Measurements from ENCODE around the gene SLC35F4. TPM values are rescaled to one million over a fixed set of nuclear protein-coding genes. Genes with fewer than 3 reads are reported as not detected.

Gene SLC35F4
- total RNA-seq, 1 experiment from 2014 or later = not detected

- no TSS peak for BruUV-seq (replicated peaks)
Observed at GRCh38 chr14:57583396-57583795, 282.5 kb downstream of the SLC35F4 start.

GRCh38 chr14:57582746-57583145 lies 283.1 kb downstream of the SLC35F4 start:
- TF ChIP-seq, protein P1, sequence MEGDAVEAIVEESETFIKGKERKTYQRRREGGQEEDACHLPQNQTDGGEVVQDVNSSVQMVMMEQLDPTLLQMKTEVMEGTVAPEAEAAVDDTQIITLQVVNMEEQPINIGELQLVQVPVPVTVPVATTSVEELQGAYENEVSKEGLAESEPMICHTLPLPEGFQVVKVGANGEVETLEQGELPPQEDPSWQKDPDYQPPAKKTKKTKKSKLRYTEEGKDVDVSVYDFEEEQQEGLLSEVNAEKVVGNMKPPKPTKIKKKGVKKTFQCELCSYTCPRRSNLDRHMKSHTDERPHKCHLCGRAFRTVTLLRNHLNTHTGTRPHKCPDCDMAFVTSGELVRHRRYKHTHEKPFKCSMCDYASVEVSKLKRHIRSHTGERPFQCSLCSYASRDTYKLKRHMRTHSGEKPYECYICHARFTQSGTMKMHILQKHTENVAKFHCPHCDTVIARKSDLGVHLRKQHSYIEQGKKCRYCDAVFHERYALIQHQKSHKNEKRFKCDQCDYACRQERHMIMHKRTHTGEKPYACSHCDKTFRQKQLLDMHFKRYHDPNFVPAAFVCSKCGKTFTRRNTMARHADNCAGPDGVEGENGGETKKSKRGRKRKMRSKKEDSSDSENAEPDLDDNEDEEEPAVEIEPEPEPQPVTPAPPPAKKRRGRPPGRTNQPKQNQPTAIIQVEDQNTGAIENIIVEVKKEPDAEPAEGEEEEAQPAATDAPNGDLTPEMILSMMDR (IDR thresholded peaks at IDR 0.05; ENCODE audit: insufficient read depth in 1 of 2, low read depth in 1 of 2, low read length in 1 of 2, severe bottlenecking in 1 of 2, unreplicated experiment in 1 of 2) = no peak
- Histone ChIP-seq H3K4me1 (no peaks in the 10 kb centered on the region), H3K36me3 (ENCODE audit: control insufficient read depth, insufficient read depth, low read length) (no peaks in the 10 kb centered on the region), H3K27me3 (replicated peaks; ENCODE audit: control insufficient read depth, insufficient read depth, low read length) (peaks cover 2% of the 10 kb centered on the region), H3K4me3 (ENCODE audit: low read depth, low read length) (no peak overlapping the region), H3K9me3 (no peaks in the 10 kb centered on the region)
- BruUV-seq (replicated peaks) = no TSS peak
- intact Hi-C loops (cut with micrococcal nuclease; ENCODE audit: unreplicated experiment) = no loop called here
- Mint-ChIP-seq H3K36me3 (ENCODE audit: insufficient read depth, unreplicated experiment) (no peaks in the 10 kb centered on the region), H3K4me1 (ENCODE audit: low read depth, unreplicated experiment) (no peaks in the 10 kb centered on the region), H3K9me3 (ENCODE audit: unreplicated experiment) (no peaks in the 10 kb centered on the region), H3K27me3 (ENCODE audit: insufficient read depth, unreplicated experiment) (no peaks in the 10 kb centered on the region), H3K4me3 (ENCODE audit: unreplicated experiment) (no peak overlapping the region), H3K27ac (ENCODE audit: unreplicated experiment) (no peak overlapping the region)
- ChIA-PET CTCF (no interaction called here), POLR2A (no interaction called here)
- no peak for DNase-seq

More at GRCh38 chr14:57583396-57583795, 282.5 kb downstream of the SLC35F4 start:
- Histone ChIP-seq H3K9me3 (no peaks in the 10 kb centered on the region), H3K4me1 (no peaks in the 10 kb centered on the region), H3K27me3 (replicated peaks; ENCODE audit: control insufficient read depth, insufficient read depth, low read length) (peaks cover 2% of the 10 kb centered on the region), H3K36me3 (ENCODE audit: control insufficient read depth, insufficient read depth, low read length) (no peaks in the 10 kb centered on the region), H3K4me3 (ENCODE audit: low read depth, low read length) (no peak overlapping the region)
- Mint-ChIP-seq H3K9me3 (ENCODE audit: unreplicated experiment) (no peaks in the 10 kb centered on the region), H3K4me3 (ENCODE audit: unreplicated experiment) (no peak overlapping the region), H3K27me3 (ENCODE audit: insufficient read depth, unreplicated experiment) (no peaks in the 10 kb centered on the region), H3K27ac (ENCODE audit: unreplicated experiment) (peak overlapping the region; percentile 19), H3K36me3 (ENCODE audit: insufficient read depth, unreplicated experiment) (no peaks in the 10 kb centered on the region), H3K4me1 (ENCODE audit: low read depth, unreplicated experiment) (no peaks in the 10 kb centered on the region)
- DNase-seq = no peak
- ChIA-PET CTCF (no interaction called here), POLR2A (no interaction called here)
- TF ChIP-seq, protein P1 (IDR thresholded peaks at IDR 0.05; ENCODE audit: insufficient read depth in 1 of 2, low read depth in 1 of 2, low read length in 1 of 2, severe bottlenecking in 1 of 2, unreplicated experiment in 1 of 2) = no peak
- intact Hi-C loops (cut with micrococcal nuclease; ENCODE audit: unreplicated experiment) = no loop called here

DNA sequence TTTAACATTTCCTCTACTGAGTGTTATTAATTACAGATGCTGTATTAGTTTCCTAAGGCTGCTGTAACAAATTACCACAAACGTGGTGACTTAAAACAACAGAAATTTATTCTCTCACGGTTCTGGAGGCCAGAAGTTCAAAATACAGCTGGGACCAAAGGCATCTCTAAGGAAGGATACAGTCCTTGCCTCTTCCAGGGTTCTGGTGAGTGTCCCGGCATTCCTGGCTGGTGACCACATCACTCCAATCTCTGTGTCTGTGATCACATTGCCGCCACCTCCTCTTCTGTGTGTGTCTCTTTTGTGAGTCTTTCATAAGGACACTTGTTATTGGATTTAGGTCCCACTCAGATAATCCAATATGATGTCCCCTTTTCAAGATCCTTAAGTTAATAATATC lies 287.1 kb downstream of the SLC35F4 start:
- CTCF ChIA-PET = no interaction called here
- Histone ChIP-seq H3K36me3 (ENCODE audit: control insufficient read depth, insufficient read depth, low read length) (no peaks in the 10 kb centered on the region), H3K27me3 (replicated peaks; ENCODE audit: control insufficient read depth, insufficient read depth, low read length) (peaks cover 2% of the 10 kb centered on the region), H3K4me3 (ENCODE audit: low read depth, low read length) (no peak overlapping the region), H3K9me3 (no peaks in the 10 kb centered on the region), H3K4me1 (no peaks in the 10 kb centered on the region)
- Mint-ChIP-seq H3K9me3 (ENCODE audit: unreplicated experiment) (no peaks in the 10 kb centered on the region), H3K27ac (ENCODE audit: unreplicated experiment) (no peak overlapping the region), H3K4me1 (ENCODE audit: low read depth, unreplicated experiment) (no peaks in the 10 kb centered on the region), H3K4me3 (ENCODE audit: unreplicated experiment) (no peak overlapping the region), H3K36me3 (ENCODE audit: insufficient read depth, unreplicated experiment) (no peaks in the 10 kb centered on the region), H3K27me3 (ENCODE audit: insufficient read depth, unreplicated experiment) (peaks cover 2% of the 10 kb centered on the region)
- no TSS peak for BruUV-seq (replicated peaks)
- TF ChIP-seq, protein P1 (IDR thresholded peaks at IDR 0.05; ENCODE audit: insufficient read depth in 1 of 2, low read depth in 1 of 2, low read length in 1 of 2, severe bottlenecking in 1 of 2, unreplicated experiment in 1 of 2) = no peak
- POLR2A ChIA-PET = no interaction called here
- intact Hi-C loops (cut with micrococcal nuclease; ENCODE audit: unreplicated experiment) = no loop called here
- DNase-seq = no peak

Measured in Caco-2 (cell line).